HepG2 (cell line): ENCODE data around the gene SERINC2. TPM values are rescaled to one million over a fixed set of nuclear protein-coding genes. Genes with fewer than 3 reads are reported as not detected.

Experiments
- ATAC-seq: fragments of 200-7000 bp; cut with Tn5 transposase; 3 replicates; pipeline ENCODE4 v1.9.1; 2020; ENCODE audit warnings: mild to moderate bottlenecking, moderate library complexity
- BruUV-seq: library from RNA; stranded (reverse); fragments of 400-500 nt; replicated peaks from 2 replicates; lab custom pipeline; 2021; lab: Mats Ljungman, UMichigan
- CTCF ChIA-PET: fragments of 300-600 bp; formaldehyde crosslinking; extraction: SDS; loops from one replicate; lab custom pipeline; 2021; ENCODE audit warnings: low total read pairs, inconsistent platforms, low intra/inter-chr PET ratio; lab: Yijun Ruan, JAX
- POLR2A ChIA-PET: fragments of 350-600 bp; sonication (Branson Sonifier 250); formaldehyde crosslinking; loops from one replicate; lab custom pipeline; 2020; ENCODE audit warnings: antibody characterized with exemption, inconsistent platforms; lab: Yijun Ruan, JAX
- DNase-seq: peaks from one replicate; pipeline ENCODE4 v3.0.0-alpha.2; 2015; ENCODE audit warnings: low spot score
- FAIRE-seq: peaks from 3 replicates; lab custom pipeline; 2011; peaks lifted over from hg19 to GRCh38; lab: Jason Lieb, UNC
- H2AFZ ChIP-seq: one replicate; pipeline ENCODE4 v1.6.1; 2011; ENCODE audit warnings: low read length, inconsistent platforms
- H3K27ac ChIP-seq: fragments of 300-600 bp; 3 replicates; pipeline ENCODE4 v1.8.0; 2011; ENCODE audit warnings: mixed run types, mild to moderate bottlenecking, mixed read lengths, low read length, inconsistent platforms; ENCODE audit not compliant: insufficient read depth; ENCODE audit errors: extremely low read length
- H3K27me3 ChIP-seq, 2 experiments: fragments of 200-600 bp in 1 of 2; 2 replicates in 1 of 2; 3 replicates in 1 of 2; pipeline versions ENCODE4 v1.6.0 to v1.8.0; 2011; ENCODE audit warnings: low read length in 2 of 2, mild to moderate bottlenecking in 2 of 2, moderate library complexity in 2 of 2, inconsistent platforms in 1 of 2; ENCODE audit not compliant: insufficient read depth in 2 of 2, control insufficient read depth in 1 of 2
- H3K36me3 ChIP-seq, 2 experiments: fragments of 200-600 bp in 1 of 2; replicated peaks in 1 of 2; 2 replicates in 1 of 2; 3 replicates in 1 of 2; pipeline versions ENCODE4 v1.5.1 to v1.8.0; 2011; ENCODE audit warnings: low read length in 2 of 2, inconsistent platforms in 1 of 2; ENCODE audit not compliant: insufficient read depth in 2 of 2, control insufficient read depth in 1 of 2
- H3K4me1 ChIP-seq: 2 replicates; pipeline ENCODE4 v1.5.1; 2012; ENCODE audit warnings: low read length, inconsistent platforms; ENCODE audit not compliant: insufficient read depth
- H3K4me2 ChIP-seq: 2 replicates; pipeline ENCODE4 v1.6.0; 2011; ENCODE audit warnings: low read depth, low read length, inconsistent platforms
- H3K4me3 ChIP-seq, 3 experiments: fragments of 200-600 bp in 1 of 3; sonication (generic), shearing (Covaris generic) in 1 of 3; replicated peaks in 1 of 3; 2 replicates each; pipeline ENCODE4 v1.5.1; 2011 to 2016; ENCODE audit warnings: low read length in 3 of 3, inconsistent platforms in 2 of 3, low read depth in 2 of 3, mild to moderate bottlenecking in 2 of 3, control low read depth in 1 of 3, mixed read lengths in 1 of 3; ENCODE audit not compliant: insufficient read depth in 1 of 3
- H3K79me2 ChIP-seq: one replicate; pipeline ENCODE4 v1.6.1; 2011; ENCODE audit warnings: low read length, inconsistent platforms; ENCODE audit not compliant: insufficient read depth
- H3K9ac ChIP-seq: 2 replicates; pipeline ENCODE4 v1.6.0; 2011; ENCODE audit warnings: mild to moderate bottlenecking, low read depth, low read length, inconsistent platforms; ENCODE audit not compliant: insufficient read depth
- H3K9me3 ChIP-seq: 2 replicates; pipeline ENCODE4 v1.5.1; 2012; ENCODE audit warnings: mild to moderate bottlenecking, low read length
- H4K20me1 ChIP-seq: 2 replicates; pipeline ENCODE4 v1.6.0; 2011; ENCODE audit warnings: inconsistent platforms, mild to moderate bottlenecking, low read length, moderate library complexity; ENCODE audit not compliant: insufficient read depth
- ARID2 ChIP-seq: sonication (generic); formaldehyde crosslinking; IDR thresholded peaks from 2 replicates; pipeline ENCODE4 v1.8.1; 2022; ENCODE audit warnings: mild to moderate bottlenecking, missing genetic modification reagents, borderline replicate concordance
- MTA3 ChIP-seq: sonication (generic); formaldehyde crosslinking; IDR thresholded peaks from 2 replicates; pipeline ENCODE4 v1.4.0; 2020; ENCODE audit warnings: missing genetic modification reagents
- PCBP2 ChIP-seq: fragments of 200-400 bp; formaldehyde crosslinking; optimal IDR thresholded peaks from 2 replicates; pipeline ENCODE3; 2018; ENCODE audit warnings: low read length, low read depth; ENCODE audit not compliant: poor library complexity, severe bottlenecking
- SMYD3 ChIP-seq: sonication (generic); formaldehyde crosslinking; IDR thresholded peaks from 2 replicates; pipeline ENCODE4 v1.8.1; 2023; ENCODE audit warnings: mild to moderate bottlenecking, missing genetic modification reagents
- ZNF549 ChIP-seq: sonication (generic); formaldehyde crosslinking; IDR thresholded peaks from 2 replicates; pipeline ENCODE4 v1.5.0; 2020; ENCODE audit warnings: missing genetic modification reagents
- ZNF616 ChIP-seq: sonication (generic); formaldehyde crosslinking; IDR thresholded peaks from 2 replicates; pipeline ENCODE4 v1.5.0; 2020; ENCODE audit warnings: low read depth, mild to moderate bottlenecking, missing genetic modification reagents
- WGBS: methylation state at CpG from one replicate; pipeline ENCODE4 v1.1.6; 2017; ENCODE audit warnings: low lambda C conversion rate; 5-methylcytosine and 5-hydroxymethylcytosine counted together
- in situ Hi-C: cut with HindIII; loops from 2 replicates; pipeline ENCODE4 v1.10.0; 2017; ENCODE audit warnings: low pct_unique_long_range_greater_than_20kb; ENCODE audit not compliant: extremely low pct_ligation_motif_present
- intact Hi-C: fragments of 100-400 bp; cut with micrococcal nuclease; formaldehyde crosslinking; loops from one replicate; pipeline ENCODE4 v1.10.0; 2022; ENCODE audit not compliant: unreplicated experiment
- polyA plus RNA-seq, 8 experiments: library from polyadenylated mRNA; depleted of rRNA in 3 of 8; stranded (reverse) in 7 of 8; unstranded in 1 of 8; fragments of >200 nt; fragmentation: Illumina TruSeq in 4 of 8; extraction: Trizol in 4 of 8; gene quantifications; 2 replicates each; pipeline versions ENCODE4 v1.2.1 to v1.2.3, GENCODE V29; 2011 to 2016; ENCODE audit warnings: low read depth in 4 of 8, missing spikeins in 1 of 8, mixed read lengths in 1 of 8; ENCODE audit not compliant: insufficient read depth in 1 of 8
- total RNA-seq, 5 experiments: library from RNA; depleted of rRNA; stranded (reverse); fragments of >200 nt; fragmentation: Illumina TruSeq; extraction: Trizol; gene quantifications; 2 replicates each; pipeline ENCODE4 v1.2.3, GENCODE V29; 2016; ENCODE audit warnings: low read depth in 1 of 5
- TF ChIP-seq, protein P1 (sequence below): sonication (generic); formaldehyde crosslinking; IDR thresholded peaks from 2 replicates; pipeline ENCODE4 v1.8.0; 2022; ENCODE audit warnings: mild to moderate bottlenecking, missing genetic modification reagents, moderate library complexity
- TF ChIP-seq, protein P2 (sequence below): sonication (generic); formaldehyde crosslinking; IDR thresholded peaks from 2 replicates; pipeline ENCODE4 v1.8.0; 2022; ENCODE audit warnings: missing genetic modification reagents, mild to moderate bottlenecking, moderate library complexity, borderline replicate concordance

SERINC2 gene
- total and polyA plus RNA-seq, 2 of the 13 experiments (the other 11 are each of a cell fraction or from before 2014, with no cell fraction given): 4.8 to 126 TPM

DNA sequence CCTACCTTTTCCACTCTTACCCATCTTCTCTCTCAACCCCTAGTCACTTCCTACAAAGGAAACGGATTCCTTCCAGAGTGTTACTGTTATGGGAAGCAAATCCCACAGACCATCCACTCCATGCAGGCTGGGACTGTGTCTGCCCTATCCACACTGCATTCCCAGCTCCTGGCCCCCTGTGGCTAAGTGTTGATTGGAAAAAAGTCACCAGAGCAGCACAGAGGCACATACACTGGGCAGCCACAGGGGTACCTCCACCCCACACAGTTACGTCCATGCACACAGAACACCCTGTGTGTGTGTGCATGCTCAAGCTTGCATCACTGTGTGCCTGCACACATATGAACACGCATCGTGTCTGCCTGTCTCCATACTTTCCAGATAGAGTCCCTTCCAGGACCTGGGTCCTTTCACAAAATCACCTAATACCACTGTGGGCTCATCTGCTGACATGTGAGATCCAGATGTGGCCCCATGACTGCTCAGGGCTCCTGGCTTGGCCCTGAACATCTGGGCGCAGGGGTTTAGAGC is 4.2 kb upstream of the SERINC2 start:
- POLR2A ChIA-PET: no interaction called here

More for the DNA sequence above, 4.2 kb upstream of the SERINC2 start:
- Histone ChIP-seq H3K27me3 (peaks cover 2 to 49% of the 10 kb centered on the region in 2 experiments; a peak in 2 of 5 replicates), H3K4me3 (no peak overlapping the region), H3K9me3 (no peaks in the 10 kb centered on the region), H3K36me3 (no peaks in the 10 kb centered on the region), H3K9ac (no peak overlapping the region), H3K27ac (no peak overlapping the region), H3K79me2 (peaks cover 5% of the 10 kb centered on the region), H4K20me1 (no peaks in the 10 kb centered on the region), H3K4me2 (no peak overlapping the region), H2AFZ (no peak overlapping the region), H3K4me1 (peaks cover 27% of the 10 kb centered on the region)
- intact Hi-C loops: no loop called here
- ATAC-seq (peak; percentile 60), FAIRE-seq (no peak), DNase-seq (no peak)
- TF ChIP-seq, protein P1, sequence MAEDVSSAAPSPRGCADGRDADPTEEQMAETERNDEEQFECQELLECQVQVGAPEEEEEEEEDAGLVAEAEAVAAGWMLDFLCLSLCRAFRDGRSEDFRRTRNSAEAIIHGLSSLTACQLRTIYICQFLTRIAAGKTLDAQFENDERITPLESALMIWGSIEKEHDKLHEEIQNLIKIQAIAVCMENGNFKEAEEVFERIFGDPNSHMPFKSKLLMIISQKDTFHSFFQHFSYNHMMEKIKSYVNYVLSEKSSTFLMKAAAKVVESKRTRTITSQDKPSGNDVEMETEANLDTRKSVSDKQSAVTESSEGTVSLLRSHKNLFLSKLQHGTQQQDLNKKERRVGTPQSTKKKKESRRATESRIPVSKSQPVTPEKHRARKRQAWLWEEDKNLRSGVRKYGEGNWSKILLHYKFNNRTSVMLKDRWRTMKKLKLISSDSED (CRISPR knock-in tag): no peak
- TF ChIP-seq ZNF549 (CRISPR knock-in tag) (no peak), SMYD3 (CRISPR knock-in tag) (no peak), PCBP2 (no peak), ZNF616 (CRISPR knock-in tag) (no peak), ARID2 (CRISPR knock-in tag) (no peak), MTA3 (CRISPR knock-in tag) (no peak)
- TF ChIP-seq, protein P2, sequence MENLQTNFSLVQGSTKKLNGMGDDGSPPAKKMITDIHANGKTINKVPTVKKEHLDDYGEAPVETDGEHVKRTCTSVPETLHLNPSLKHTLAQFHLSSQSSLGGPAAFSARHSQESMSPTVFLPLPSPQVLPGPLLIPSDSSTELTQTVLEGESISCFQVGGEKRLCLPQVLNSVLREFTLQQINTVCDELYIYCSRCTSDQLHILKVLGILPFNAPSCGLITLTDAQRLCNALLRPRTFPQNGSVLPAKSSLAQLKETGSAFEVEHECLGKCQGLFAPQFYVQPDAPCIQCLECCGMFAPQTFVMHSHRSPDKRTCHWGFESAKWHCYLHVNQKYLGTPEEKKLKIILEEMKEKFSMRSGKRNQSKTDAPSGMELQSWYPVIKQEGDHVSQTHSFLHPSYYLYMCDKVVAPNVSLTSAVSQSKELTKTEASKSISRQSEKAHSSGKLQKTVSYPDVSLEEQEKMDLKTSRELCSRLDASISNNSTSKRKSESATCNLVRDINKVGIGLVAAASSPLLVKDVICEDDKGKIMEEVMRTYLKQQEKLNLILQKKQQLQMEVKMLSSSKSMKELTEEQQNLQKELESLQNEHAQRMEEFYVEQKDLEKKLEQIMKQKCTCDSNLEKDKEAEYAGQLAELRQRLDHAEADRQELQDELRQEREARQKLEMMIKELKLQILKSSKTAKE (CRISPR knock-in tag): no peak
- BruUV-seq: no TSS peak
- CTCF ChIA-PET: no interaction called here
- WGBS: 36% methylated on average over 2 of the region's 5 CpGs
- in situ Hi-C loops: no loop called here
